SK-N-SH treated with all-trans-retinoic acid at 6 μM for 48 hours (cell line): ENCODE results near the gene ATP6V0D1.

Source experiments
- ATAC-seq: fragments of 200-7000 bp; cut with Tn5 transposase; 3 replicates; pipeline ENCODE4 v1.9.1; 2020; ENCODE audit warnings: mild to moderate bottlenecking, moderate library complexity
- ARNTL ChIP-seq: fragments of 450-650 bp; formaldehyde crosslinking; IDR thresholded peaks from 2 replicates; pipeline ENCODE4 v1.5.0; 2020; ENCODE audit warnings: low read depth, mild to moderate bottlenecking, moderate library complexity, borderline replicate concordance
- BACH2 ChIP-seq: fragments of 250-450 bp; sonication (Bioruptor Pico); IDR thresholded peaks from 2 replicates; pipeline ENCODE4 v1.9.0; 2021; ENCODE audit warnings: mild to moderate bottlenecking, borderline replicate concordance
- CSDC2 ChIP-seq: fragments of 250-450 bp; sonication (Bioruptor Pico); IDR thresholded peaks from 2 replicates; pipeline ENCODE4 v1.5.0; 2020; ENCODE audit warnings: mild to moderate bottlenecking, moderate library complexity
- ESRRG ChIP-seq: fragments of 250-450 bp; sonication (Bioruptor Pico); IDR thresholded peaks from 2 replicates; pipeline ENCODE4 v1.6.1; 2021; ENCODE audit warnings: mild to moderate bottlenecking
- GLIS3 ChIP-seq: fragments of 250-450 bp; sonication (Bioruptor Pico); IDR thresholded peaks from 2 replicates; pipeline ENCODE4 v1.5.0; 2020; ENCODE audit warnings: mild to moderate bottlenecking, moderate library complexity
- ISL1 ChIP-seq: fragments of 250-450 bp; sonication (Bioruptor Pico); IDR thresholded peaks from 2 replicates; pipeline ENCODE4 v2.1.2; 2022; ENCODE audit warnings: mild to moderate bottlenecking, moderate library complexity
- OSR1 ChIP-seq: fragments of 250-450 bp; sonication (Bioruptor Pico); IDR thresholded peaks from 2 replicates; pipeline ENCODE4 v1.8.0; 2022; ENCODE audit warnings: moderate library complexity, mild to moderate bottlenecking, inconsistent platforms
- PPARA ChIP-seq: fragments of 250-450 bp; sonication (Bioruptor Pico); IDR thresholded peaks from 2 replicates; pipeline ENCODE4 v1.5.0; 2020; ENCODE audit warnings: mild to moderate bottlenecking, borderline replicate concordance
- RARB ChIP-seq: fragments of 250-450 bp; sonication (Bioruptor Pico); IDR thresholded peaks from 2 replicates; pipeline ENCODE4 v1.8.0; 2021; ENCODE audit warnings: mild to moderate bottlenecking, moderate library complexity
- SNAI2 ChIP-seq: fragments of 250-450 bp; sonication (Bioruptor Pico); IDR thresholded peaks from 2 replicates; pipeline ENCODE4 v1.5.0; 2020; ENCODE audit warnings: mild to moderate bottlenecking, moderate library complexity
- TCF4 ChIP-seq: fragments of 250-450 bp; sonication (Bioruptor Pico); IDR thresholded peaks from 2 replicates; pipeline ENCODE4 v1.8.0; 2021; ENCODE audit warnings: mild to moderate bottlenecking, moderate library complexity, borderline replicate concordance
- TOX ChIP-seq: fragments of 250-450 bp; sonication (Bioruptor Pico); IDR thresholded peaks from 2 replicates; pipeline ENCODE4 v1.8.0; 2021; ENCODE audit warnings: mild to moderate bottlenecking, moderate library complexity, borderline replicate concordance
- ZC3H10 ChIP-seq: fragments of 250-450 bp; sonication (Bioruptor Pico); IDR thresholded peaks from 2 replicates; pipeline ENCODE4 v1.5.1; 2021; ENCODE audit warnings: mild to moderate bottlenecking, moderate library complexity
- ZFP3 ChIP-seq: fragments of 250-450 bp; sonication (Bioruptor Pico); IDR thresholded peaks from 2 replicates; pipeline ENCODE4 v1.5.0; 2020; ENCODE audit warnings: mild to moderate bottlenecking, moderate library complexity
- ZFP30 ChIP-seq: fragments of 450-650 bp; formaldehyde crosslinking; IDR thresholded peaks from 2 replicates; pipeline ENCODE4 v1.5.0; 2022; ENCODE audit warnings: mild to moderate bottlenecking, moderate library complexity
- ZNF565 ChIP-seq: fragments of 450-650 bp; formaldehyde crosslinking; conservative IDR thresholded peaks from 2 replicates; pipeline ENCODE4 v1.5.0; 2020; ENCODE audit warnings: low read depth, mild to moderate bottlenecking, moderate library complexity
- ZNF70 ChIP-seq: fragments of 450-650 bp; formaldehyde crosslinking; IDR thresholded peaks from 2 replicates; pipeline ENCODE4 v1.5.0; 2020; ENCODE audit warnings: mild to moderate bottlenecking, moderate library complexity
- ZNF8 ChIP-seq: fragments of 450-650 bp; formaldehyde crosslinking; IDR thresholded peaks from 2 replicates; pipeline ENCODE4 v1.5.0; 2020; ENCODE audit warnings: mild to moderate bottlenecking, moderate library complexity
- TF ChIP-seq, protein P1 (sequence below): fragments of 250-450 bp; sonication (Bioruptor Pico); IDR thresholded peaks from 2 replicates; pipeline ENCODE4 v1.8.0; 2021; ENCODE audit warnings: low read depth, mild to moderate bottlenecking, moderate library complexity, borderline replicate concordance
- TF ChIP-seq, protein P2 (sequence below): fragments of 250-450 bp; sonication (Bioruptor Pico); IDR thresholded peaks from 2 replicates; pipeline ENCODE4 v1.5.1; 2020; ENCODE audit warnings: low read depth, mild to moderate bottlenecking, moderate library complexity
- TF ChIP-seq, protein P3 (sequence below): fragments of 250-450 bp; sonication (Bioruptor Pico); IDR thresholded peaks from 2 replicates; pipeline ENCODE4 v1.5.0; 2020; ENCODE audit warnings: mild to moderate bottlenecking, moderate library complexity
- TF ChIP-seq, protein P4 (sequence below): fragments of 250-450 bp; sonication (Bioruptor Pico); IDR thresholded peaks from 2 replicates; pipeline ENCODE4 v1.8.0; 2020; ENCODE audit warnings: mild to moderate bottlenecking, moderate library complexity, borderline replicate concordance
- TF ChIP-seq, protein P5 (sequence below): fragments of 250-450 bp; sonication (Bioruptor Pico); IDR thresholded peaks from 2 replicates; pipeline ENCODE4 v1.5.1; 2021; ENCODE audit warnings: mild to moderate bottlenecking, moderate library complexity

Gene ATP6V0D1

DNA sequence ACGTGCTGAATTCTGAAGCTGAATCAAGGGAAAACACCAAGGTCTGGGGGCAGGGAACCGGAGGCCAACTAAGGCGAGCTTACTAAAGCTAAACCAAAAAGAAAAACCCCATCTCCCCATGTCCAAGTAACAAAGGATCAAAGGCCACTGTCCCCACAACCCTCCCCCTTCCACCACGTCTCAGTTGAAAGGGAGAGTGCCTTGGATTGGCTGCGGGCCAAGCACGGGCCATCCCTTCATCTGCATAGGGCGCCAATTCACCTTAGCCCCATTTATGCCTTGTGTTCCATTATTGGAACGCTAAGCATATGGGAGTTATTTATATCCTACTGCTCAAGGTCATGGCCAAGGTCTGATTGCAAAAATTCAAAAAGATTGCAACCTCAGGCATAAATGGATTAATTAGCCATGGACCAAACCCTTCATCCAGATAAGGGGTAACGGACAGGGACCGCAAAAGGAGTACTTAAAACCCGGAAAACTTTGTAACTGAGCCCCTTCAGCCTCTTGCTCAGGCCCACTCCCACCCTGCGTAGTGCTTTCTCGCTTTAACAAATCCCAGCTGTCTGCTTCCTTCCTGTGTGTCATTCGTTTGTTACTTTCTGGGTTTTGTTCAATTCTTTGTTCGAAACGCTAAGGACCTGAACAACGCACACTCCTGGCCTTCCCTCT is 740 bp upstream of the ATP6V0D1 start:
- peak; percentile 13 for ATAC-seq
- TF ChIP-seq CSDC2 (CRISPR knock-in tag) (no peak), SNAI2 (no peak), ZNF565 (CRISPR knock-in tag) (no peak), ARNTL (CRISPR knock-in tag) (no peak), ZNF8 (CRISPR knock-in tag) (no peak), RARB (CRISPR knock-in tag) (no peak), OSR1 (CRISPR knock-in tag) (no peak), ZFP30 (CRISPR knock-in tag) (no peak), PPARA (no peak), ZNF70 (CRISPR knock-in tag) (no peak), ISL1 (CRISPR knock-in tag) (no peak), ESRRG (CRISPR knock-in tag) (no peak), TOX (CRISPR knock-in tag) (no peak), ZC3H10 (CRISPR knock-in tag) (no peak), BACH2 (CRISPR knock-in tag) (no peak)
- TF ChIP-seq, protein P1, sequence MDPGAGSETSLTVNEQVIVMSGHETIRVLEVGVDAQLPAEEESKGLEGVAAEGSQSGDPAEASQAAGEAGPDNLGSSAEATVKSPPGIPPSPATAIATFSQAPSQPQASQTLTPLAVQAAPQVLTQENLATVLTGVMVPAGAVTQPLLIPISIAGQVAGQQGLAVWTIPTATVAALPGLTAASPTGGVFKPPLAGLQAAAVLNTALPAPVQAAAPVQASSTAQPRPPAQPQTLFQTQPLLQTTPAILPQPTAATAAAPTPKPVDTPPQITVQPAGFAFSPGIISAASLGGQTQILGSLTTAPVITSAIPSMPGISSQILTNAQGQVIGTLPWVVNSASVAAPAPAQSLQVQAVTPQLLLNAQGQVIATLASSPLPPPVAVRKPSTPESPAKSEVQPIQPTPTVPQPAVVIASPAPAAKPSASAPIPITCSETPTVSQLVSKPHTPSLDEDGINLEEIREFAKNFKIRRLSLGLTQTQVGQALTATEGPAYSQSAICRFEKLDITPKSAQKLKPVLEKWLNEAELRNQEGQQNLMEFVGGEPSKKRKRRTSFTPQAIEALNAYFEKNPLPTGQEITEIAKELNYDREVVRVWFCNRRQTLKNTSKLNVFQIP: no peak
- TF ChIP-seq, protein P2, sequence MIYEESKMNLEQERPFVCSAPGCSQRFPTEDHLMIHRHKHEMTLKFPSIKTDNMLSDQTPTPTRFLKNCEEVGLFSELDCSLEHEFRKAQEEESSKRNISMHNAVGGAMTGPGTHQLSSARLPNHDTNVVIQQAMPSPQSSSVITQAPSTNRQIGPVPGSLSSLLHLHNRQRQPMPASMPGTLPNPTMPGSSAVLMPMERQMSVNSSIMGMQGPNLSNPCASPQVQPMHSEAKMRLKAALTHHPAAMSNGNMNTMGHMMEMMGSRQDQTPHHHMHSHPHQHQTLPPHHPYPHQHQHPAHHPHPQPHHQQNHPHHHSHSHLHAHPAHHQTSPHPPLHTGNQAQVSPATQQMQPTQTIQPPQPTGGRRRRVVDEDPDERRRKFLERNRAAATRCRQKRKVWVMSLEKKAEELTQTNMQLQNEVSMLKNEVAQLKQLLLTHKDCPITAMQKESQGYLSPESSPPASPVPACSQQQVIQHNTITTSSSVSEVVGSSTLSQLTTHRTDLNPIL (CRISPR knock-in tag): no peak
- TF ChIP-seq, protein P3, sequence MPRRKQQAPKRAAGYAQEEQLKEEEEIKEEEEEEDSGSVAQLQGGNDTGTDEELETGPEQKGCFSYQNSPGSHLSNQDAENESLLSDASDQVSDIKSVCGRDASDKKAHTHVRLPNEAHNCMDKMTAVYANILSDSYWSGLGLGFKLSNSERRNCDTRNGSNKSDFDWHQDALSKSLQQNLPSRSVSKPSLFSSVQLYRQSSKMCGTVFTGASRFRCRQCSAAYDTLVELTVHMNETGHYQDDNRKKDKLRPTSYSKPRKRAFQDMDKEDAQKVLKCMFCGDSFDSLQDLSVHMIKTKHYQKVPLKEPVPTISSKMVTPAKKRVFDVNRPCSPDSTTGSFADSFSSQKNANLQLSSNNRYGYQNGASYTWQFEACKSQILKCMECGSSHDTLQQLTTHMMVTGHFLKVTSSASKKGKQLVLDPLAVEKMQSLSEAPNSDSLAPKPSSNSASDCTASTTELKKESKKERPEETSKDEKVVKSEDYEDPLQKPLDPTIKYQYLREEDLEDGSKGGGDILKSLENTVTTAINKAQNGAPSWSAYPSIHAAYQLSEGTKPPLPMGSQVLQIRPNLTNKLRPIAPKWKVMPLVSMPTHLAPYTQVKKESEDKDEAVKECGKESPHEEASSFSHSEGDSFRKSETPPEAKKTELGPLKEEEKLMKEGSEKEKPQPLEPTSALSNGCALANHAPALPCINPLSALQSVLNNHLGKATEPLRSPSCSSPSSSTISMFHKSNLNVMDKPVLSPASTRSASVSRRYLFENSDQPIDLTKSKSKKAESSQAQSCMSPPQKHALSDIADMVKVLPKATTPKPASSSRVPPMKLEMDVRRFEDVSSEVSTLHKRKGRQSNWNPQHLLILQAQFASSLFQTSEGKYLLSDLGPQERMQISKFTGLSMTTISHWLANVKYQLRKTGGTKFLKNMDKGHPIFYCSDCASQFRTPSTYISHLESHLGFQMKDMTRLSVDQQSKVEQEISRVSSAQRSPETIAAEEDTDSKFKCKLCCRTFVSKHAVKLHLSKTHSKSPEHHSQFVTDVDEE (CRISPR knock-in tag): no peak
- TF ChIP-seq, protein P4, sequence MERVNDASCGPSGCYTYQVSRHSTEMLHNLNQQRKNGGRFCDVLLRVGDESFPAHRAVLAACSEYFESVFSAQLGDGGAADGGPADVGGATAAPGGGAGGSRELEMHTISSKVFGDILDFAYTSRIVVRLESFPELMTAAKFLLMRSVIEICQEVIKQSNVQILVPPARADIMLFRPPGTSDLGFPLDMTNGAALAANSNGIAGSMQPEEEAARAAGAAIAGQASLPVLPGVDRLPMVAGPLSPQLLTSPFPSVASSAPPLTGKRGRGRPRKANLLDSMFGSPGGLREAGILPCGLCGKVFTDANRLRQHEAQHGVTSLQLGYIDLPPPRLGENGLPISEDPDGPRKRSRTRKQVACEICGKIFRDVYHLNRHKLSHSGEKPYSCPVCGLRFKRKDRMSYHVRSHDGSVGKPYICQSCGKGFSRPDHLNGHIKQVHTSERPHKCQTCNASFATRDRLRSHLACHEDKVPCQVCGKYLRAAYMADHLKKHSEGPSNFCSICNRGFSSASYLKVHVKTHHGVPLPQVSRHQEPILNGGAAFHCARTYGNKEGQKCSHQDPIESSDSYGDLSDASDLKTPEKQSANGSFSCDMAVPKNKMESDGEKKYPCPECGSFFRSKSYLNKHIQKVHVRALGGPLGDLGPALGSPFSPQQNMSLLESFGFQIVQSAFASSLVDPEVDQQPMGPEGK (CRISPR knock-in tag): no peak
- TF ChIP-seq, all 23 proteins: peak for 0

DNA sequence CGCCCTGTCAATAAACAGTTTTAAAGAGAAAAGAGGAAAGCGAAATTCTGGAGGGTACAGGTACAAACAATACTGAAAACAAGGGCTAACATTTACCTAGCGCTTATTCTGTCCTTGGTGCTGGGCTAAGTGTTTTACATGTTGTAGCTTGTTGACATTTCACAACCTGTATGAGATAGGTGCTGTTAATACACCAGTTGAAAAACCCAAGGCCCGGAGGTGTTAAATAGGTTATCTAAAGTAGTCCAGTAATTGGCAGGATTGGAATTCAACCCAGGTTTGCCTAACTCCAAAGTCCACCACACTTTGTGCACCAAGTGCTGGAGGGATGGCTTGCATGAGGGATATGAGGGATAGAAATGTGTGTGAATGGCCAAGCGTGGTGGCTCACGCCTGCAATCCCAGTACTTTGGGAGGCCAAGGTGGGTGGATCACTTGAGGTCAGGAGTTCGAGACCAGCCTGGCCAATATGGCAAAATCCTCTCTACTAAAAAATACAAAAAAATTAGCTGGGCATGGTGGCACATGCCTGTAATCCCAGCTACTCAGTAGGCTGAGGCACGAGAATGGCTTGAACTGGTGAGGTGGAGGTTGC is 2.9 kb downstream of the ATP6V0D1 start:
- no peak for TF ChIP-seq RARB (CRISPR knock-in tag)
- TF ChIP-seq ZNF70 (CRISPR knock-in tag): no peak
- no peak for TF ChIP-seq BACH2 (CRISPR knock-in tag)
- no peak for TF ChIP-seq ZNF565 (CRISPR knock-in tag)
- TF ChIP-seq, protein P3 (CRISPR knock-in tag): no peak
- TF ChIP-seq, protein P4 (CRISPR knock-in tag): no peak
- TF ChIP-seq ZFP30 (CRISPR knock-in tag): no peak
- no peak for TF ChIP-seq ZFP3 (CRISPR knock-in tag)
- TF ChIP-seq ISL1 (CRISPR knock-in tag): no peak
- TF ChIP-seq PPARA: no peak
- no peak for TF ChIP-seq GLIS3 (CRISPR knock-in tag)
- no peak for TF ChIP-seq ARNTL (CRISPR knock-in tag)
- TF ChIP-seq OSR1 (CRISPR knock-in tag): no peak
- TF ChIP-seq, protein P5, sequence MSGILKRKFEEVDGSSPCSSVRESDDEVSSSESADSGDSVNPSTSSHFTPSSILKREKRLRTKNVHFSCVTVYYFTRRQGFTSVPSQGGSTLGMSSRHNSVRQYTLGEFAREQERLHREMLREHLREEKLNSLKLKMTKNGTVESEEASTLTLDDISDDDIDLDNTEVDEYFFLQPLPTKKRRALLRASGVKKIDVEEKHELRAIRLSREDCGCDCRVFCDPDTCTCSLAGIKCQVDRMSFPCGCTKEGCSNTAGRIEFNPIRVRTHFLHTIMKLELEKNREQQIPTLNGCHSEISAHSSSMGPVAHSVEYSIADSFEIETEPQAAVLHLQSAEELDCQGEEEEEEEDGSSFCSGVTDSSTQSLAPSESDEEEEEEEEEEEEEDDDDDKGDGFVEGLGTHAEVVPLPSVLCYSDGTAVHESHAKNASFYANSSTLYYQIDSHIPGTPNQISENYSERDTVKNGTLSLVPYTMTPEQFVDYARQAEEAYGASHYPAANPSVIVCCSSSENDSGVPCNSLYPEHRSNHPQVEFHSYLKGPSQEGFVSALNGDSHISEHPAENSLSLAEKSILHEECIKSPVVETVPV: no peak
- TF ChIP-seq TOX (CRISPR knock-in tag): no peak
- TF ChIP-seq TCF4 (CRISPR knock-in tag): no peak
- TF ChIP-seq, all 23 proteins: peak for 0
- ATAC-seq: no peak
